GM12801 (cell line): ENCODE data around the gene APCDD1.

Experiments
- TF ChIP-seq, protein P1 (sequence below): IDR thresholded peaks from one replicate; pipeline ENCODE4 v1.5.1; 2011; ENCODE audit warnings: control low read depth; ENCODE audit not compliant: insufficient read length; ENCODE audit errors: extremely low read depth

APCDD1 gene

DNA sequence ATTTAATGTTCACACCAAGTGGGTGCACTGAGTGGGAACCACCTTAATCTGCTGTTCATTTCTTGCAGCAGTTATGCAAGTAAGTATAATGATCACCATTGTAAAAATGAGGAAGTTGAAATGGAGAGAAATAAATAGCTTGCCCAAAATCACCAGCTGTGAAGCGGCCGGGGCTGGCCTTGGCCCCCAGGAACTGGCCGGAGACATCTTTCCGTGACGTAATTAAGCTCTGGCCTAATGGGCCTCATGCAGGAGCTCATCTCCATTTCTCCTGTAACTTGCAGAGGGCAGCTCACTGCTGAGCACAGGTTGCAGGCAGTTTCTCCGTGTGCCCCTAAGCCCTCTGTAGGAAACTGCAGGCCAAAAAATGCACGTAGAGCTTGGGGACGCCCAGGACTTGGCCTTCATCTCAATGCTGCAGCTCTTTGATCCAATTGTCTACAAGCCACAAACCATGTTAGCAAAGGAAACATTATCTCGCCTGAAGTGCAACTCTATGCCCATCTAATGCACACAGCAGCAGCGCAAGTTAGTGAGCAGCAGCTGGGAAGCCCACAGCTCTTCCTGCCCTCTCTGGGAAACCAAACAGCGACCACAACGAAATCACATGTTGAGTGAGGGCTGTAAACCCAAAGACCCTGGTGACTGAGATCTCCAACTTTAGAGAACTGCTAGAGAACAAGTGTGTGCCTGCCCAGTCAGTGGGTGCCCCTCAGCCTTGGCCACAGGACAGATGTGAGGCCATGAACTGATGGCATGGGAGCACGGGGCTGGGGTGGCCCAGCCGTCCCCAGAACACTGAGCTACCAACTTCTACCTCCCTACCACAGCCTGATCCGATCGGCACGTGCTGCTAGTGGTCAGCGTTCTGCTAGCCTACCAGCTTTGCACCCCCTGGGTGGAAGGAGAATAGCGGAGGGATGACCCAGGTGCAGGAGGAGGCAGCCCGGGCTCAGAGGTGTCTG lies 28.8 kb downstream of the APCDD1 start:
- TF ChIP-seq, protein P1, sequence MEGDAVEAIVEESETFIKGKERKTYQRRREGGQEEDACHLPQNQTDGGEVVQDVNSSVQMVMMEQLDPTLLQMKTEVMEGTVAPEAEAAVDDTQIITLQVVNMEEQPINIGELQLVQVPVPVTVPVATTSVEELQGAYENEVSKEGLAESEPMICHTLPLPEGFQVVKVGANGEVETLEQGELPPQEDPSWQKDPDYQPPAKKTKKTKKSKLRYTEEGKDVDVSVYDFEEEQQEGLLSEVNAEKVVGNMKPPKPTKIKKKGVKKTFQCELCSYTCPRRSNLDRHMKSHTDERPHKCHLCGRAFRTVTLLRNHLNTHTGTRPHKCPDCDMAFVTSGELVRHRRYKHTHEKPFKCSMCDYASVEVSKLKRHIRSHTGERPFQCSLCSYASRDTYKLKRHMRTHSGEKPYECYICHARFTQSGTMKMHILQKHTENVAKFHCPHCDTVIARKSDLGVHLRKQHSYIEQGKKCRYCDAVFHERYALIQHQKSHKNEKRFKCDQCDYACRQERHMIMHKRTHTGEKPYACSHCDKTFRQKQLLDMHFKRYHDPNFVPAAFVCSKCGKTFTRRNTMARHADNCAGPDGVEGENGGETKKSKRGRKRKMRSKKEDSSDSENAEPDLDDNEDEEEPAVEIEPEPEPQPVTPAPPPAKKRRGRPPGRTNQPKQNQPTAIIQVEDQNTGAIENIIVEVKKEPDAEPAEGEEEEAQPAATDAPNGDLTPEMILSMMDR, result no peak

DNA sequence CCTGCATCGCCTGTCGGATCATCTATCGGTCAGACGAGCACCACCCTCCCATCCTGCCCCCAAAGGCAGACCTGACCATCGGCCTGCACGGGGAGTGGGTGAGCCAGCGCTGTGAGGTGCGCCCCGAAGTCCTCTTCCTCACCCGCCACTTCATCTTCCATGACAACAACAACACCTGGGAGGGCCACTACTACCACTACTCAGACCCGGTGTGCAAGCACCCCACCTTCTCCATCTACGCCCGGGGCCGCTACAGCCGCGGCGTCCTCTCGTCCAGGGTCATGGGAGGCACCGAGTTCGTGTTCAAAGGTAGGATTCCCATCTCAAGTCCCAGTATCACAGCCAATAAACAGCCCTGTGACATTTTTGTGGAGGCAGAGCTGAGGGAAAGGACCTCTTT lies 31.0 kb downstream of the APCDD1 start:
- TF ChIP-seq, protein P1, result no peak

DNA sequence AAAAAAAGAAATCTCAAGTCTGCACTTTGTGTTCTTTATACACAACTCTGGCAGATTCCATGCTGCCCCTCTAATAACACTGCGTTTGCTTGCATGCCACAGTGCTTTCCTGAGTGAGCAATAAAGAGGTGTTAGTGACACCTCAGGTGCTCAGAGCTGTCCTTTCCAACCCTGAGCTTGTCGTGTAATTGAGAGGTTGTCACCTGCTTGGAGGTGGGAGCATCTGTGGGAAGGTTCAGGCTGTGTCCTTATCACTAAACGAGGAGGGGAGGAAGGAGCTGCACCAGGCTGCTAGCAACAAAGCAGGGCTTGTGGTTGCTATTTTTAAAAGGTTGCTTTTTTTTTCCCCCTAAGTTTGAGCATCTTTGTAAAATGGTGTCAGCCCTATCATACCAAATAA lies 31.9 kb downstream of the APCDD1 start:
- TF ChIP-seq, protein P1, result no peak

DNA sequence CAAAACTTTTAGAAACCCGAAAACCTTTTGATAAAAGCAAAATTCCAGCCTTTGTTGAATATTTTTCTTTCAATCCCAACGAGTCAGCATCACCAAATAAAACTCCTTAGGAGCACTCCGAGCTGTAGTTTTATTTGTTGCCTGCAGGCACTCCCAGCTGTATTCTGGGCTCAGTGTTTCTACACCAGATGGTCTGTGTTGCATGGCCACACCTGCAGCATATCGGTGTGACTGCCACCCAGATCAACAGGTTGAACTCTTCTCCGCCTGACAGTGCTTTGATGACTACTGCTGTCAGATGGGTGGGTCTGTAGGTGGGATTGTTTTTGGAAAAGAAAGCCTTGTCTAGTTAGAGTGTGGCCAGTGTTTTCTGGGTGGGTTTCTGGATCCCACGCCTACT lies 32.7 kb downstream of the APCDD1 start:
- TF ChIP-seq, protein P1, result no peak

DNA sequence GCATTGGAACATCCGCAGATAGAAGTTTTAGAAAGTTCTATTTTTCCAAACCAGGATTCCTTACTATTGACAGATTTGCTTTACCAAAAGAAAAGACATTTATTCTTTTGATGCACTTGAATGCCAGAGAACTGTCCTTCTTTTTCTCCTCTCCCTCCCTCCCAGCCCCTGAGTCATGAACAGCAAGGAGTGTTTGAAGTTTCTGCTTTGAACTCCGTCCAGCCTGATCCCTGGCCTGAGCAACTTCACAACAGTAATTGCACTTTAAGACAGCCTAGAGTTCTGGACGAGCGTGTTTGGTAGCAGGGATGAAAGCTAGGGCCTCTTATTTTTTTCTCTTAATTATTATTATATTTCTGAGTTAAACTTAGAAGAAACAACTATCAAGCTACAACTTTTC lies 33.6 kb downstream of the APCDD1 start:
- TF ChIP-seq, protein P1, result no peak

DNA sequence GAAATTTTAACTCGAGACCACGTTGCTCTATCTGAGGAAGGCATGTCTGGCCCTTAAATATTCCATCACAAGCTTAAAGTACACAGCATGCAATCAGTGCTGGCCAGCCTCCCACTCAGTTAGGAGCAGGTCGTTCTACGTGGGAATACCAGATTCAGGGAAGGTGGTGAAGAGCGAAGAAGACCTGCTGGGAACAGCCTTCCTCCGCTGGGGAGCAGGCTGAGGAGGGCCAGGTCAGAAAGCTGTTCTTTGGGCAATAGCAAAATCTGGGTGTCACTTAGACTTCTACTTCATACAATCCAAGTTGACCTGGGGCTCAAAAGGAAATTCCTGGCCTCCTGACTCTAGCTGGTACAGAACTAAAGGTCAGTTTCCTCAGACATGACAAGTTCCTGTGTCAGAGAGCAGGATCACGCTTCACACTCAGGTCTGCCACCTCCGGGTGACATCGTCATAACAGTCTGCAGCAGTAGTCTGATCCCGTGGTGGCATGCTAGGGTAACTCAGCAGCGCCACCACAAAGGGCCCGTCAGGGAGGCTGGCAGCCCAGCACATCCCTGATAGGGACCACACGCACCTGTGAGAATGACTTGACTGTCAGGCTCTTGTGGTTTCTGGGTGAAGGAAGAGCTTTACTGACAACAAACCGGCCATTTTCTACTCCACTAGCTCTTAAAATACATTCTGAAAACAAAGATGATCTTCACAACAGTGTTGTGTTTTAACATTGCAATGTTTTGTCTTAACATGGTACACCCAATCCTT lies 36.1 kb downstream of the APCDD1 start:
- TF ChIP-seq, protein P1, result no peak

DNA sequence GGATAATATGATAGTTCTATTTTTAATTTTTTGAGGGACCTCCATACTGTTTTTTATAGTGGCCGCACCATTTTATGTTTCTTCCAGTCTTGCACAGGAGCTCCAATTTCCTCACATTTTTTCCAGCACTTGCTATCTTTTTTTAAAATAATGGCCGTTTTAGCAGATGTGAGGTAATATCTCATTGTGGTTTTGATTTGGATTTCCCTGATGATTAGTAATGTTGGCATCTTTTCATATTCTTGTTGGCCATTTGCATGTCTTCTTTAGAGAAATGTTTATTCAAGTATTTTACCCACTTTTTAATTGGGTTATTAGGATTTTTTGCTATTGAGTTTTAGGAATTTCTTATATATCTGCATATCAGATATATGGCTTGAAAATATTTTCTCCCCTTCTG lies 41.5 kb downstream of the APCDD1 start:
- TF ChIP-seq, protein P1, result no peak
